ENCODE results near the gene EYA4. TPM values are rescaled to one million over a fixed set of nuclear protein-coding genes. Genes with fewer than 3 reads are reported as not detected.

Gene EYA4
- total and polyA plus RNA-seq, 2 donors (not counting 3 experiments of a cell fraction or from before 2014, with no cell fraction given): not detected

GRCh38 chr6:133487174-133487573 lies 246.0 kb downstream of the EYA4 start:
- no peak overlapping the region for H2AFZ ChIP-seq (ENCODE audit: low read depth, low read length)
- dilution Hi-C loops (cut with MboI; ENCODE audit: extremely low pct_ligation_motif_present, low sequenced_read_pairs): no loop called here
- no peak for TF ChIP-seq MYC (IDR thresholded peaks at IDR 0.05; ENCODE audit: low read depth, low read length)
- no peak for TF ChIP-seq FOS (IDR thresholded peaks at IDR 0.05; ENCODE audit: borderline replicate concordance, insufficient read depth, low read length)
- TF ChIP-seq JUN (IDR thresholded peaks at IDR 0.05; ENCODE audit: borderline replicate concordance, insufficient read depth, insufficient read length, low read depth): no peak
- no peak for TF ChIP-seq POLR2A (IDR thresholded peaks at IDR 0.05; ENCODE audit: low read depth, low read length)
- TF ChIP-seq MAX (IDR thresholded peaks at IDR 0.05; ENCODE audit: insufficient read depth, insufficient read length): no peak
- no peak for TF ChIP-seq GATA2 (IDR thresholded peaks at IDR 0.05; ENCODE audit: insufficient read depth, insufficient read length, low read depth, low read length)
- no peak for TF ChIP-seq POLR2AphosphoS5 (IDR thresholded peaks at IDR 0.05; ENCODE audit: insufficient read depth, low read depth, low read length)
- TF ChIP-seq CTCF (IDR thresholded peaks at IDR 0.05; ENCODE audit: extremely low read depth in 1 of 2, insufficient read depth in 1 of 2, low read depth in 1 of 2, low read length in 2 of 2): no peak
- TF ChIP-seq EZH2 (IDR thresholded peaks at IDR 0.05; ENCODE audit: borderline replicate concordance, low read depth, low read length, severe bottlenecking): no peak
- DNase-seq (ENCODE audit: low read depth, low spot score): no peak
- no peak overlapping the region for H3K4me2 ChIP-seq (ENCODE audit: insufficient read depth, low read length)
- FAIRE-seq: no peak
- H3K9ac ChIP-seq (replicated peaks; ENCODE audit: extremely low read depth, insufficient read depth, low read length): no peak overlapping the region
- H3K9me3 ChIP-seq (replicated peaks; ENCODE audit: control insufficient read depth, insufficient read depth, low read length): no peaks in the 10 kb centered on the region
- POLR2A ChIA-PET: no interaction called here
- H3K4me3 ChIP-seq (replicated peaks in 1 of 3; ENCODE audit: insufficient read depth in 1 of 3, low read depth in 1 of 3, low read length in 3 of 3): no peak overlapping the region
- no peak overlapping the region for H3K27ac ChIP-seq (ENCODE audit: insufficient read depth, low read depth, low read length)
- no peaks in the 10 kb centered on the region for H3K4me1 ChIP-seq (ENCODE audit: control insufficient read depth, extremely low read depth, insufficient read depth, low read length)
- no peaks in the 10 kb centered on the region for H3K9me1 ChIP-seq (replicated peaks; ENCODE audit: control insufficient read depth, extremely low read depth, insufficient read depth, low read length)
- no peaks in the 10 kb centered on the region for H4K20me1 ChIP-seq (replicated peaks; ENCODE audit: control insufficient read depth, extremely low read depth, insufficient read depth, low read length)
- CTCF ChIA-PET: interaction anchor here (0.7 kb wide), 1 partner anchor 609 kb away, joined by 3 read pairs; no protein-coding TSS in a partner anchor
- no peaks in the 10 kb centered on the region for H3K36me3 ChIP-seq (ENCODE audit: control insufficient read depth in 2 of 2, extremely low read depth in 1 of 2, insufficient read depth in 2 of 2, low read length in 2 of 2)
- intact Hi-C loops (cut with micrococcal nuclease): no loop called here
- H3K79me2 ChIP-seq (ENCODE audit: control insufficient read depth, insufficient read depth, low read length): no peaks in the 10 kb centered on the region
- no peaks in the 10 kb centered on the region for H3K27me3 ChIP-seq (ENCODE audit: control insufficient read depth in 2 of 2, insufficient read depth in 2 of 2, low read length in 2 of 2)
- BruUV-seq (replicated peaks): no TSS peak
